IPS-20b (cell line): ENCODE data around the gene RNU5B-1.
A peak's percentile ranks its signal among the peaks of the same experiment; 100 is the strongest.

Source experiments
- H3K27ac ChIP-seq: one replicate; pipeline ENCODE4 v1.5.1; 2013; ENCODE audit warnings: low read length
- H3K27me3 ChIP-seq: 2 replicates; pipeline ENCODE4 v1.6.1; 2013; ENCODE audit warnings: mild to moderate bottlenecking, low read length, inconsistent platforms; ENCODE audit not compliant: insufficient read depth
- H3K36me3 ChIP-seq: 2 replicates; pipeline ENCODE4 v1.6.1; 2013; ENCODE audit warnings: low read depth, mild to moderate bottlenecking, inconsistent platforms, low read length, moderate library complexity; ENCODE audit not compliant: insufficient read depth
- H3K4me1 ChIP-seq: 2 replicates; pipeline ENCODE4 v1.6.1; 2013; ENCODE audit warnings: mild to moderate bottlenecking, control low read depth, inconsistent platforms, low read length, moderate library complexity; ENCODE audit not compliant: insufficient read depth
- H3K4me3 ChIP-seq: 2 replicates; pipeline ENCODE4 v1.5.1; 2013; ENCODE audit warnings: mild to moderate bottlenecking, low read length, inconsistent platforms
- H3K9ac ChIP-seq: 2 replicates; pipeline ENCODE4 v1.6.1; 2013; ENCODE audit warnings: low read depth, mild to moderate bottlenecking, inconsistent platforms, low read length, moderate library complexity
- H3K9me3 ChIP-seq: 2 replicates; pipeline ENCODE4 v1.6.1; 2013; ENCODE audit warnings: mild to moderate bottlenecking, low read depth, low read length, inconsistent platforms; ENCODE audit not compliant: insufficient read depth

RNU5B-1 gene

DNA sequence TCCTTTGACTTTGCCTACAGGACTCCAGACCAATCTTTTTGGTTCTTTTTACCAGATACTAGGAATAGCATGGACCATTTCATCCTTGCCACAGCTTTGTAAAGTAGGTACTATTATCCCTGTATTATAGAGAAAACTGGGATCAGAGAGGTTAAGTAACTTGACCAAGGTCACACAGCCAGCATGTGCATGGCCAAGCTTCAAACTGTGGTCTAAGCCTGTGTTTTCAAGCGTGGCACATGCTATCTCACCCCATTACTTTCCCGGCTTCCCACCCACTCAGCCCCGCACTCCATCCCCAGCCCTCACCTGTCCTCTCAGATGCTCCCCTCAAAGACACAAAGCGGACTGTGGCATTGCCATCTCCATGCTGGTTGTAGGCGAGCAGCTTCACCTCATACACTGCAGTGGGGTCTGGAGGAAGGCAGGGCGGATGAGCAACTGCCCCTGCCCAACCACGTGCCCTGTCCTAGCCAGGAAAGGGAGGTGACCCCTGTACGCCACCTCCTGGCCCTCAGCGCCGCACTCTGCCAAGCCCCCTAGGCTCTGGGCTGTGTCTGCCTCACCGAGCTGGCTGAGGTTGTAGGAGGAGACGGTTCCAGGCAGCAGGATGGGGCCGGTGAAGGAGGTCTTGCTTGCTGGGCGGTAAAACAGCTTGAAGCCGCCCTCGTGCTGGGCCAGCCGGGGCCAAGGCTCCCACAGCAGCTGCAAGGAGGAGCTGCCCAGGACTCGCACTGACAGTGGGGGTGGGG is 25.7 kb downstream of the RNU5B-1 start:
- Histone ChIP-seq H3K36me3 (peaks cover 29% of the 10 kb centered on the region; the same call in 1 of the 2 replicates), H3K27me3 (no peaks in the 10 kb centered on the region), H3K9ac (no peak overlapping the region), H3K4me1 (peaks cover 20% of the 10 kb centered on the region; the same call in 1 of the 2 replicates), H3K27ac (no peak overlapping the region), H3K4me3 (no peak overlapping the region), H3K9me3 (no peaks in the 10 kb centered on the region)

DNA sequence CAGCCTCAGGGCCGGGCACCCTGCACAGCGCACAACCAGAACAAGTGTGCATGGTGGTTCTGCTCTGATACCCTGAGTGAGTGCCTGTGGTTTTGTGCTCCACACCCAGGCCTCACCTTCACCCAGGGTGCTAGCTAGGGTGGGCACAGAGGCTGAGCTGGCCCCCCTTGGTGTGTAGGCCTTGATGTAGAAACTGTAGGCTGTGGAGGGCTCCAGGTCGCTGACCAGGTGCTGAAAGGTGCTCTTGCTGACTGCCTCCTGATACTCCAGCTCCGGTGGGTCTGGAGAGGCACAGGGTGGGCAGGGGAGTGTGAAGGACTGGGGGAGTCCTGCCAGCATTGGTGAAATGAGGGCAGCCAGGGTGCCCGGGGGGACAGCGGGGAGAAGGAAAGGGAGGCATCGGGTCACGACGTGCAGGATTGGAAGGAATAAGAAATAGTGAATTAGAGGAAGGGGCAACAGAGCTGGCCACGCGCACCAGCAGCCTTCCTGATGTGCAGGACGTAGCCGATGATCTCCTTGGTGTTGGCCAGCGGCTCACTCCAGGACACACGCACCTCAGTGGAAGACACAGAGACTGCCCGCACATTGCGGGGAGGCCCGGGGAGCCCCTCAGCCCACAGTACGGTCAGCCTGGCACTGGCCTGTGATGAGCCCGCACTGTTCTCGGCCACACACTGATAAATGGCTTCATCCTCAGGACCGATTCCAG is 26.6 kb downstream of the RNU5B-1 start:
- Histone ChIP-seq H3K9me3 (no peaks in the 10 kb centered on the region), H3K36me3 (peaks cover 29% of the 10 kb centered on the region; the same call in 1 of the 2 replicates), H3K27ac (no peak overlapping the region), H3K4me1 (peaks cover 20% of the 10 kb centered on the region; the same call in 1 of the 2 replicates), H3K4me3 (no peak overlapping the region), H3K9ac (no peak overlapping the region), H3K27me3 (no peaks in the 10 kb centered on the region)

DNA sequence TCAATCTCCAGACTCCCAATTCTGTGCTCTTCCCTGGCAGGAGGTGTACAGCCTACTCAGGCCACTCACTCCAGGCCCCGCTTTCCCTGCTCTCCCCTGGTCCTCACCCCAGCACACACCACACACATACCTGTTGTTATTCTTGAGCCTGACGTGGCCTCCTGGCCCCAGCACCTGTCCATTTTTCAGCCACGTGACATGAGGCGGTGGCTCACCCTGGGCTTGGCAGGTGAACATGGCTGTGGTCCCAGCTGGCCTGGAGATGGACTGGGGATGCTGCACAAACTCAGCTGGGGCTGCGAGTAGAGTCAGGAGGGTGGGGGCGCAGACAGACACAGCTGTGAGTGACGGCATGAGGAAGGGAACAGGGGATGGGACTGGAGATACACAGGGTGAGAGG is 27.3 kb downstream of the RNU5B-1 start:
- no peak overlapping the region for H3K27ac ChIP-seq
- H3K9me3 ChIP-seq: no peaks in the 10 kb centered on the region
- no peak overlapping the region for H3K9ac ChIP-seq

DNA sequence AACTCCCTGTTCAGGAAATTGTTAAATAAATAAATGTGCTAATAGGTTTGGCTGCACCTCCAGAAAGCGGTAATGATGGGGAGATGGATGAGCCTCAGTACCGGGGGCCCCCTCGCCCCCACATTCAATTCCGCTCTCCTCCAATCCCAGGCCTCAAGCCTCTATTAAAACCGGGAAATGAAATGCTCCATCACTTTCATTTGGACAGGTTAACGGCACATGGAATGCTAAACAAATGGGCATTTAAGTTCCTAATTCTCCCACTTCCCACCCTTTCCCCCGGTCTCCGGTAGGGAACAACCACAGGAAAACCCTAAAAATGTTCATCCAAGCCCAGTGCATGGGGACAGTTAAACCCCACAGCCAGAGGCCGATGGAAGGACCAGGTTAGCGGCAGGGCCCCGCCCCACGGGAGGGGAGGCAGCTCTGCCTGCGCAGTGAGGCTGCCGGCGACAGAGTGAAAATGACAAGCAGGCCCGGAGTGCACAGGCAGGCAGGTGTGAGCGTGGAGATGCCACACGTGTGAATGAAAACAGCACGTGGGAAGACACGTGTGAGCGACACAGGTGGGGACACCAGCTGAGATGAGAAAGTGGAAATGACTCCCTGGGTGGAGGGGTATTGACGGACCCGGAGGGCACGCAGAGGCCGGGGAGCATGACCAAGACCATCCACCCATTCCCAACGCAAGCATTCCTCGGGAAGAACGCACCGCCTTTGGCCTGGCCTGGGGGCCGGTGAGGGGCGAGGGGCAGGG is 28.1 kb downstream of the RNU5B-1 start:
- Histone ChIP-seq H3K9ac (no peak overlapping the region), H3K4me1 (peaks cover 34% of the 10 kb centered on the region), H3K9me3 (no peaks in the 10 kb centered on the region), H3K27me3 (no peaks in the 10 kb centered on the region), H3K4me3 (no peak overlapping the region), H3K27ac (no peak overlapping the region), H3K36me3 (peaks cover 29% of the 10 kb centered on the region; the same call in 1 of the 2 replicates)

More for the DNA sequence above, 27.3 kb downstream of the RNU5B-1 start:
- Histone ChIP-seq H3K4me1 (peaks cover 27% of the 10 kb centered on the region; the same call in 1 of the 2 replicates), H3K27me3 (no peaks in the 10 kb centered on the region), H3K36me3 (peaks cover 29% of the 10 kb centered on the region; the same call in 1 of the 2 replicates), H3K4me3 (no peak overlapping the region)

DNA sequence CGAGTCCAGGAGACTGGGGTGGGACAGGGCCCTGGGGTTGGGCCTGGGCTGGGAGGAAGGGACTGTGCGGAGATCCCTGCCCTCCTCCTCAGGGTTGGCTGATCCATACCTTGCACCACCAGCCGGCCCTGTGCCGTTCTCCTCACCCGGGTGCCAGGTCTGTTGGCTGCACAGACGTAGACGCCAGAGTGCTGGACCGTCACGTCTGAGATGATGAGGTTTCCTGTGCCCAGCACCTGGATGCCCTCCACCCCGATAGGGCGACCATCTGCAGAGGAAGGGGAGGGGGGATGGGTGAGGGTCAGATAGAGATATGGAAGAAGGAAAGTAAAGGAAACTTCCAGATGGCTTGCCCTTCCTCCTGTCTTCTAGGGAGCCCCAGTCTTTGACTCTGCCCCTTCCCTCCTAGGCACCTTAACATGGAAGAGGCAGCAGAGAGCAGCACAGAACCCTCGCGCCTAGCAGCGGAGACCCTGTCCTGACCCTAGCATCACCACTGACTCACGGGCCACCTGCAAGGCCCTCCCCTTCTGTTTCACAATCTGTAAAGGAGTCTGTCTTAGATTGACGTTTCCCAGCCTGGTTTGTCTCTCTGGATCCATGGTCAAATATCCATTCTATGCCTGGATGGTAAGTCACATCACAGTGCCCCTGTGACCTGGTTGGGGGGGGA is 28.8 kb downstream of the RNU5B-1 start:
- Histone ChIP-seq H3K9ac (no peak overlapping the region), H3K27ac (no peak overlapping the region), H3K27me3 (no peaks in the 10 kb centered on the region), H3K4me3 (no peak overlapping the region), H3K4me1 (peaks cover 35% of the 10 kb centered on the region), H3K9me3 (no peaks in the 10 kb centered on the region), H3K36me3 (peaks cover 29% of the 10 kb centered on the region; the same call in 1 of the 2 replicates)

DNA sequence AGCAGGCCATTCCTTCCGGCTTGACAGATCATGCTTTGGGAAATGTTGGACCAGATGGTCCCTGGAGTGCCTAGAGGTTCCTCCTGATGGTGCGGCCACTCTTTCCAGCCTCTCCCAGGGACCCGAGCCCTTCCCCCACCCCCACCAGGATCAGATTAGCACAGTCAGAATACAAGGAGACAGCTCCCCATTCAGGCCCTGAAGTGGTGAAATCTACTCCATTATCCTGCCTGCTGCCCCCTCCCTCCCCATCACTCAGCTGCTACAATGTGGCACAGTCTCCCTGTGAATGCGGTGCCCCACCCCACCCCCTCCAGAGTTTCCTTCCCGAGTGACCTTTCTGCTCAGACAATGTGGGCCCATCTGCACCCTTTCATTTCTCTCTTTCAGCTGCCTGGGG is 29.4 kb downstream of the RNU5B-1 start:
- peak overlapping the region; percentile 30; the same call in 1 of the 2 replicates for H3K9ac ChIP-seq
- H3K4me3 ChIP-seq: no peak overlapping the region
- H3K4me1 ChIP-seq: peaks cover 35% of the 10 kb centered on the region
- no peak overlapping the region for H3K27ac ChIP-seq
- H3K9me3 ChIP-seq: no peaks in the 10 kb centered on the region
- peaks cover 29% of the 10 kb centered on the region; the same call in 1 of the 2 replicates for H3K36me3 ChIP-seq
- H3K27me3 ChIP-seq: no peaks in the 10 kb centered on the region

DNA sequence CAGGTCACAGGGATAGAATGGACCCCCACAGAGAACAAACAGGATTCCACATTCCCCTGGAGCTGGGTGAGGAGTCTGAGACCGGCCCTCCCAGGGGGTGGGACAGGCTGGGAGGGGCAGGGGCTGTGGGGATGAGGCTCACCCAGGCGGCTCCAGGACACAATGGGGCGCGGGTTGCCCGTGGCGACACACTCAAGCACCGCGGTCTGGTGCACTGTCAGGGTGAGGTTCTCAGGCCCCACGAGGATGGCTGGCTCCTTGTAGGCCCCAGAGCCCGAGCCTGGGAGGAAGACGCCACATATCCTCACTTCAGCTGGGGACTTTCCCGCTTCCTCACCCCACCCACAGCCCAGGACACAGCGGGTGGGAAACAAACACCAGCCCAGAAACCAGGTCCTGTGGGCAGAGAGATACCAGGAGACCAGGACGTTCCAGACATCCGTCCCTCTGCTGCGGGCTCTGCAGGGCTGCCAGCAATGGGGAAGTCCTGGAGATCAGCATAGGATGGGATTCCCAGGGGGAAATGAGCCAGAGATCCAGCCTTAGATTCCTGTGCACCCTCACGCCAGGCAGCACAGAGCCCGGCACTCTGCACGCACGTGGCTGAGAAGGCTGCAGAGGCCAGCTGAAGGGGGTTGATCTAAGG is 30.2 kb downstream of the RNU5B-1 start:
- Histone ChIP-seq H3K9ac (no peak overlapping the region; the same call in 1 of the 2 replicates), H3K36me3 (peaks cover 26% of the 10 kb centered on the region; the same call in 1 of the 2 replicates), H3K4me3 (no peak overlapping the region), H3K27me3 (no peaks in the 10 kb centered on the region), H3K27ac (no peak overlapping the region), H3K4me1 (peaks cover 40% of the 10 kb centered on the region), H3K9me3 (no peaks in the 10 kb centered on the region)

DNA sequence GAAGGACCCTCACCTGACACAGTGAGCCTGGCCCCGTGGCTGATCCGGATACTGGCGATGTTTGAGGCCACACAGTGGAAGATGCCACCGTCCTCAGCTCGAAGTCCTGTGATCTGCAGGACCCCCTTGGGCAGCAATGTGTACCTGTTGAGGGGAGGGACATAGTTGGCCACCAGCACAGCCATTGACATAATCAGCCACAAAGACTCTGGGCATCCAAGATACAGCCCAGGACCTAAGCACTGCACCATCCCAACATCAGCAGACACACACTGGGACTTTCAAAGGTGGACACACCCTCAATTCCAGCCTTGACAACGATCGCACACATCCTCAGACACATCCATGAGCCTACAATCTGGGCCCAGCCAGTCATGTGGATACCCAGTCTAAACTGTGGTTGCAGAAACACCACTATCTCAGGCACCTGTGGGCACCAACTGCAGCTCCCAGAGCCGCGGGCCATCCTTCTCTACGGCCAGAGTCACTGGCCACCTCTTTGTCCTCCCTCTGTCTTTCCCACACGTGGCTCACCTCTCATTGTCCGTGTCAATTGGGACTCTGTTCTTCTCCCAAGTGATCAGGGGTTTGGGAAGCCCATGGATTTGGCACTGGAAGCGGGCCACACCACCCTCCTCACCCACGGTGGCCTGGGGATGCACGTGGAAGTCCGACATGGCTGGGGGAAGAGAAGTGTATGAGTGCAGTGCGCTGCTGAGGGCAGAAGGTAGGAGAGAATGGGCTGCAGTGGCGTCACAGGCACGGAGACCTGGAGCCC is 31.0 kb downstream of the RNU5B-1 start:
- no peaks in the 10 kb centered on the region for H3K9me3 ChIP-seq
- no peak overlapping the region for H3K4me3 ChIP-seq
- peaks cover 19% of the 10 kb centered on the region; the same call in 1 of the 2 replicates for H3K36me3 ChIP-seq
- no peak overlapping the region for H3K27ac ChIP-seq
- no peak overlapping the region for H3K9ac ChIP-seq
- no peaks in the 10 kb centered on the region for H3K27me3 ChIP-seq
- peaks cover 46% of the 10 kb centered on the region for H3K4me1 ChIP-seq

DNA sequence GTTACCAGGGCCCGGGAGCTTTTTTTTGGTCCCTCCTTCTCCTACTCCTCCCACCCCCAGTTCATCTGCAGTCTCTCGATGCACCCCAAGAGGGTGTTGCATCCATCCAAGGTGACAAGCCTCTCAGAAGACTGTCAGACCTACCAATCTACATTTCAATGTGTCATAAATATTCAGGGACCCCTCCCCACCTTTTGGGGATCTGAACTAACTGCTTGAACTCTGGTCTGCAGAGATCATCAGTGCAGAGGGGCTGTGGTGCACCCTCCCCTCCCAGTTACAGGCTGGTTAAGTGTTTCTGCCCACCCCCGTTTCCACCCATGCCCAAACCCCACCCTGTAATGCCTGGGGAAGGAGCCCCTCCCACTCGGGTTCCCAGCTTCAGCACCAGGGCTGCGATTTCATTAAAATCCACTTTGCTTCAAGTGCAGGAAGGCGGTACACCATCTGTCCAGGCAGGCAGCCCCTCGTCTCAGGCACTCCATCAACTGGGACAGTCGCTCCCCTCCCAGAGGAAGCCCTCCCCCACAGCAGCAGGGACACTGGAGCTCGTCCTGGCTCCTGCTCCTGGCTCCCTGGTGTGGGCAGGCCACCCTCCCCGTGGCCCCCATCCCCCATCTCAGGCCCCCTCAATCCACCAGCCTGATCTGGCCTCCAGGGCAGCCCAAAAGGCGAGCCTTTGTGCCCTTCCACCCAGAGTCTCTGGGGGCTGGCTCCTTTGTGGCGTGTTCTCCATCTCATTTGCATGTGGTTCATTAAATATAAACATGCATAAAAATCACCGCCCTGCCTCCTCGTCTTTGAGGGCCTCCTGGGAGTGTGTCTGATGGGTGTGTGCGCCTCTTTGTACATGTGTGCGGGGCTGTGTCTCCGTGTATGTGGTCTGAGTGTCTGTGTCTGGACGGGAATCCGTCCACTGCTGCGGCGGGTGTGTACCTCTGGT is 32.3 kb downstream of the RNU5B-1 start:
- Histone ChIP-seq H3K36me3 (peaks cover 6% of the 10 kb centered on the region; the same call in 1 of the 2 replicates), H3K4me1 (peaks cover 46% of the 10 kb centered on the region), H3K9me3 (no peaks in the 10 kb centered on the region), H3K4me3 (no peak overlapping the region), H3K27ac (no peak overlapping the region), H3K27me3 (no peaks in the 10 kb centered on the region), H3K9ac (no peak overlapping the region; the same call in 1 of the 2 replicates)
